DMS53 treated with DMSO at 0.1 percent for 48 hours (cell line): ENCODE measurements around the gene KLHL26.
"Not testable (repeated sequence)": the region's sequence is repeated elsewhere in the genome, so short reads cannot be mapped to it uniquely, and the experiment has no call there.

Source experiments
- DNase-seq: peaks from one replicate; lab custom pipeline; 2025; ENCODE audit not compliant: unreplicated experiment; lab: John Stamatoyannopoulos, UW

Gene KLHL26

GRCh38 chr19:18663940-18664530 lies 27.2 kb downstream of the KLHL26 start:
- DNase-seq, result no peak

DNA sequence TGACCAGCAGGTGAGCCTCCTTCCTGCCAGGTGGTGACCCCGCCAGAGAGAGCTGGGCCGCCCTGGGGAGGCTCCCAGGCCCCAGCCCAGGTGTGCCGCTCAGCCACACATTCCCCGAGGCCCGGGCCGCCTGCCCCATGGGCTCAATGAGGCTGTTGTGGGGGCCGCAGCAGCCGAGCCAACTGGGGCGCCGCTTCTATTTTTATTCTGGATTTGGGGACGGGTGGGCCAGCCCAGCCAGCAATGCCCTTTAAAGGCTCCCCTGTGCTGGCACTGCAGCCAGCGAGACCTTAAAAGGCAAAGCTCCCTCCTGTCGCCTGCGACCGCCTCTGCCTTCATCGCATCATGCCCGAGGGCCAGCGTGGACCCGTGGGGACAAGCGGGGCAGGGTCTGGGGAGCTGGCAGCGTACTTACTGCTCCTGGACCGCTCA lies 29.0 kb downstream of the KLHL26 start:
- DNase-seq, result no peak

GRCh38 chr19:18666317-18666716 lies 29.5 kb downstream of the KLHL26 start:
- DNase-seq, result no peak

GRCh38 chr19:18666784-18667183 lies 30.0 kb downstream of the KLHL26 start:
- DNase-seq, result no peak

GRCh38 chr19:18667531-18668251 lies 30.9 kb downstream of the KLHL26 start:
- DNase-seq, result no peak

DNA sequence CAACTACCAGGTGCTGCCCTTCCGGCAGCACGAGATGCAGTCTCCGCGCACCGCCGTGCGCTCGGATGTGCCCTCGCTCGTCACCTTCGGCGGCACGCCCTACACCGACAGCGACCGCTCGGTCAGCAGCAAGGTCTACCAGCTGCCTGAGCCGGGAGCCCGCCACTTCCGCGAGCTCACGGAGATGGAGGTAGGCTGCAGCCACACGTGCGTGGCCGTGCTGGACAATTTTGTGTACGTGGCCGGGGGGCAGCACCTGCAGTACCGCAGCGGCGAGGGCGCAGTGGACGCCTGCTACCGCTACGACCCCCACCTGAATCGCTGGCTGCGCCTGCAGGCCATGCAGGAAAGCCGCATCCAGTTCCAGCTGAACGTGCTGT lies 31.4 kb downstream of the KLHL26 start:
- no peak for DNase-seq

- DNase-seq, result no peak
Observed at GRCh38 chr19:18668744-18669523, 32.1 kb downstream of the KLHL26 start.

GRCh38 chr19:18669524-18669817 lies 32.6 kb downstream of the KLHL26 start:
- no peak for DNase-seq

DNA sequence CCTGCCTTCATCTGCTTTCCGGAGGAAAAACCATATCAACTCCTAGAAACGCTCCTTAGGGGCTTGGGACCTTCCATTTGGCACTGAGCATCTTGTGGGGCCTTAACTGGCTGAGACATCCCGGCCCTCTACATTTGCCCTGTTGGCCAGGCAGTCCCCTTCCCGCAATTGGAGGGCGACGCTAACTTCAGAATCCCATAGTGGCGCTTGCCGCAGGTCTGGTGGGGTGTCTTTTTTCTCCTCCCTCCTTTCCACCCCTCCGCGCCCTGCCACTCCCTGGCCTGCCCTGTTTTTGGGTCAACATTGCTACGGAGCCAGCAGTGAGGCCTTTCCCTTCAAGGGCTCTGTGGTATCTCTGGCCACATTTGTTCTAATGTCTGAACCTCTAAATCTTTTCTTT lies 33.1 kb downstream of the KLHL26 start:
- DNase-seq, result no peak

DNA sequence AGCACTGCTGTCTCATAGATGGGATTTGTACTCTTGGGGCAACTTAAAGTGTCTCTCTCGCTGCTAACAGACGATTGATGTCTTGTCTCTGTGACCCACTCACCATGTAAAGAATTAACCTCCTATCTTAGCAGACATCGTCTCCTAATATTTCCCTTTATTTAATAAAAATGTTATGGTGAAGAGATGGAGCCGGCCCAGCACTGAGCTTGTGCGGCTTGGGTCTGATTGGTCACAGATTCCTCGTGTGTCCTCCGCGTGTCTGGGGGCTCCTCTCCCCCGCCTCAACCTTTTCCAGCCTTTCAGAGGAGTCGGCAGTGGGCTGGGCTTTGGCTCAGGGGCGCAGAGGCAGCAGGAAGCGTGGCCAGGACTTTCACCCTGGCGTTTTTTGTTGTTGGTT lies 33.5 kb downstream of the KLHL26 start:
- no peak for DNase-seq

- no peak for DNase-seq
Observed at GRCh38 chr19:18671303-18672043, 34.6 kb downstream of the KLHL26 start.

DNA sequence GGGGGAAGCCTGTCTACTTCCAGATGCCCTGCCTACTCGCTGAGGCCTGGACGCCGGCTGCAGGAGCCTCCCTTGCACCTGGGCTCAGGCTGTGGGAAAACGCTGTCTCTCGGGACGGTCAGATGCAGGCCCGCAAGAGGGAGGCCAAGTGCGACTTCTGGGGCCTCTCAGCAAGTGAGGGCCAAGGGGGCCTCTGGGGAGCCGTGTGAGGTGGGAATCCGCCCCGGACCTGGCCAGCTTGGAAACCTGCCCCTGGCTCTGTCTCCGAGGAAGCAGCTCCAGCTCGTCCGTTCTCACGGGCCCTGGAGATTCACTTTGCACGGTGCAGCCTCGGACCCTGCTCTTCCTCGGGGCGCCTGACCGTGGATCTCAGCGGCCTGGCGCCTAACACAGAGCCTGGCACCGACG lies 35.2 kb downstream of the KLHL26 start:
- DNase-seq, result no peak

- DNase-seq, result no peak
Observed at GRCh38 chr19:18672606-18673337, 35.9 kb downstream of the KLHL26 start.

- no peak for DNase-seq
Observed at GRCh38 chr19:18674616-18675015, 37.8 kb downstream of the KLHL26 start.

- no peak for DNase-seq
Observed at GRCh38 chr19:18675779-18676178, 39.0 kb downstream of the KLHL26 start.

DNA sequence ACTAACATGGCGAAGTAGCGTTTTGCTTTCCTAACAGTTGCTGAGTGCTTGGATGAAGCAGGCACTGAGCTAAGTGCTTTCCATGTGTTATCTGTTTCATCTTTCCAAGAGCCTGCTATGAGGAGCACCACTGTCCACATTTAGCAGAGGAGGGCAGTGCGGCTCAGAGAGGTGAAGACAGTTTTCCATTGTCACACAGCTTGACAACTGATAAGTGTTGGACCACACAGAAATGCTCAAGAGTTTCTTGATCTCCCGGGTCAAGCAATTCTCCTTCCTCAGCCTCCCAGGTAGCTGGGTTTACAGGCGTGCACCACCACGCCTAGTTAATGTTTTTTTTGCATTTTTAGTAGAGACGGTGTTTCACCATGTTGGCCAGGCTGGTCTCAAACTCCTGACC lies 39.9 kb downstream of the KLHL26 start:
- no peak for DNase-seq

GRCh38 chr19:18677156-18677555 lies 40.3 kb downstream of the KLHL26 start:
- no peak for DNase-seq

DNA sequence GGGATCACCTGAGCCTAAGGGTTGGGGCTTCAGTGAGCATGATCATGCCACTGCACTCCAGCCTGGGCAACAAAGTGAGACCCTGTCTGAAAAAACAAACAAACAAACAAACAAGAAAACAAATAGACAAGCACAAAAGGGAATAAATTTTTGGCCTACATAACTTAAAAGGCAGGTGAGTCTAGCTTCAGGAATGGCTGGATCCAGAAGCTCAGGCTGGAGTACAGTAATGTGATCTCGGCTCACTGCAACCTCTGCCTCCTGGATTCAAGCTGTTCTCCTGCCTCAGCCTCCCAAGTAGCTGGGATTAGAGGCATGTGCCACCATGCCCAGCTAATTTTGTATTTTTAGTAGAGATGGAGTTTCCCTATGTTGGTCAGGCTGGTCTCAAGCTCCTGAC lies 43.3 kb downstream of the KLHL26 start:
- DNase-seq, result not testable (repeated sequence)

DNA sequence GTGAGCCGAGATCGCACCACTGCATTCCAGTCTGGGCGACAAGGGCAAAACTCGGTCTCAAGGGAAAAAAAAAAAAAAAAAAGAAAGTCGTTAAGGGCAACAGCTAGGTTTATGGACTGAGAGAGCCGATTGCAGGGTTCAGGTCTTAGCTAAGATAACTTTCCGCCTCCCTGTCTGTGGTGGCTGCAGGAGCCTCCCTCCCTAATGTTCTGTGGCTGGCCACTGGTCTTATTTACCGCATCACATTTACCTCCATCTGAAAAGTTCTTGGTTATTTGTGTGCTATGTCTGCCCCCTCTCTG lies 45.9 kb downstream of the KLHL26 start:
- DNase-seq, result no peak

DNA sequence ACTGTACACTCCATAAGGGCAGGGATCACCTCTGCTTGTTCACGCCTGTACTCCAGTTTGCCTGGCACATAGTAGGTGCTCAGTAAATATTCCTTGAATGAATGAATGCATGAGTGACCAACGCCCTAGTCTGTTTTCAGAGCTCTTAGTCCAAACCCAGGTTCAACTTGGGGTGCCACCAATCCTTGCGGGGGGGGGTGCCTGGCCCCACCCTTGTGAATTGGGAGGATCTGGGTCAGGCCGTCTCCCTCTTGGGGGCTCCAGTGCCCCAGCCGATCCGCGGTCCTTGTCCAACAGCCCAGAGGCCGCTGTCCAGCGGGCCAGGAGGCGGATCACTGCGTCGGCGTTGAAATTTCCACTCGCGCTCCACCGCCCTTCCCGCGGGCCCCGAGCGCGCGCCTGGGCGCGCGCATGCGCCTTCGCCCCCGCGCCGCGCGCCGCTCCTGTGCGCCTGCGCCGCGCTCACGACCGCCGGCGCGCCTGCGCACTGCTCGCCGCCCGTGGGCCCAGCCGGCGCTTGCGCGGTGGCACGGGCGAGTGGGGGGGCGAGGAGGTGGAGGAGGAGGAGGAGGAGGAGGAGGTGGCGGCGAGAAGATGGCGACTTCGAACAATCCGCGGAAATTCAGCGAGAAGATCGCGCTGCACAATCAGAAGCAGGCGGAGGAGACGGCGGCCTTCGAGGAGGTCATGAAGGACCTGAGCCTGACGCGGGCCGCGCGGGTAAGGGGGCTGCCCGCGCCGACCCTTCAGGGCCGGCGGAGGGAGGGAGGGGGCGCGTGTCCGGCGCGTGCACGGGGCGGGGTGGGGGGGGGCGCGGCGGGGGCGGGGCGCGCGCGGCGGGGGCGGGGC lies 46.5 kb downstream of the KLHL26 start, which contains the start of gene CRTC1:
CRTC1 (plus strand) TSS at position 572 of the 849 bp plus-strand sequence; CDS start at position 595, 23 bp downstream.
- peak; percentile 49 for DNase-seq
